Measurements from ENCODE around the gene CCR1. TPM values are rescaled to one million over a fixed set of nuclear protein-coding genes. Genes with fewer than 3 reads are reported as not detected.

The CCR1 gene
- total and polyA plus RNA-seq, 2 donors from 2014 or later: 7.4 to 13.8 TPM

DNA sequence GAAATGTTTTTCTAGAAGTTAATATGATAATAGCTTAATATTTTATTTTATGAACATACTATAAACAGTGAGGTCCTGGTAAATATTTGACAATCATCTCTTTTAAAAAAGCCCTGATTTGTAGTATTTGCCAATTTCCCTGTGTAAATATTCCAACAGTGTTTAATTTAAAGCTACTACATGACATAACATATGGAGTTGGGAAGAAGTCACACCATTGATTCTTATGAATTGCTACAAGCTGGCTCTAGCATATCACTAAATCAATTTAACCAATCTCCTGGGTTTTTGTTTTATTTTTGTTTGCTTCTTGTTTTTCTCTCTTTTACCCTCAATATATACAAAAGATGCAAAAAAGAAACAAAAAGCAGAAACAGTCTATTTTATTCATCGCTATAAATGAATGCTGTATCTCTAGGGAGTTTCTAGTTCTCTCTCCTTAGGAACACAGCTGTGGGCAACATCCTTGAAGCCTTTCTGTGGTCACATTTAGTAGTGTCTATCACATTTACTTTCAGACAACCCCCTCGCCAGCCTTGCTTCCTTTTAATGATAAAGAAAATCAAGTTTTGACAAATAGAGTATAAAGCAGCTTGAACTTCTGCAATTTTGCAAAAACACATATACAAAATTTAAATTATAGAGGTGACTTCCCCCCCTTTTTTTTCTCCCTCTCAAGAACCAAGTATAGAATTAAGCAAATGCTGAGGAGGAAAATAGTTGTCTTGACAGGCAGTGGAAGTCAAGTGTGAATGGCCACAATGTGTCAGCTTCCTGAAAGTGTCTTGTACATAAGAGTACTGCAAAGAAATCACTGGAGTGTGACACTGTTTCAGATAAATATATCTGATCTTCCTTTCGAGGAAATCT lies 21.4 kb downstream of the CCR1 start:
- no peaks in the 10 kb centered on the region for H3K9me3 ChIP-seq (ENCODE audit: control insufficient read depth in 2 of 3, insufficient read depth in 1 of 3, low read length in 3 of 3)
- H3K4me3 ChIP-seq (ENCODE audit: low read length in 3 of 3): no peak overlapping the region
- H3K36me3 ChIP-seq (ENCODE audit: control insufficient read depth in 2 of 3, insufficient read depth in 3 of 3, low read length in 3 of 3): no peaks in the 10 kb centered on the region
- DNase-seq (no peak), FAIRE-seq (no peak)
- H3K4me1 ChIP-seq (ENCODE audit: control insufficient read depth in 2 of 3, insufficient read depth in 2 of 3, low read depth in 1 of 3, low read length in 3 of 3): no peaks in the 10 kb centered on the region
- no peak overlapping the region for H3K9ac ChIP-seq (ENCODE audit: low read length in 3 of 3)
- H3K27me3 ChIP-seq (ENCODE audit: control insufficient read depth, insufficient read depth, low read length): no peaks in the 10 kb centered on the region
- TF ChIP-seq, protein P1, sequence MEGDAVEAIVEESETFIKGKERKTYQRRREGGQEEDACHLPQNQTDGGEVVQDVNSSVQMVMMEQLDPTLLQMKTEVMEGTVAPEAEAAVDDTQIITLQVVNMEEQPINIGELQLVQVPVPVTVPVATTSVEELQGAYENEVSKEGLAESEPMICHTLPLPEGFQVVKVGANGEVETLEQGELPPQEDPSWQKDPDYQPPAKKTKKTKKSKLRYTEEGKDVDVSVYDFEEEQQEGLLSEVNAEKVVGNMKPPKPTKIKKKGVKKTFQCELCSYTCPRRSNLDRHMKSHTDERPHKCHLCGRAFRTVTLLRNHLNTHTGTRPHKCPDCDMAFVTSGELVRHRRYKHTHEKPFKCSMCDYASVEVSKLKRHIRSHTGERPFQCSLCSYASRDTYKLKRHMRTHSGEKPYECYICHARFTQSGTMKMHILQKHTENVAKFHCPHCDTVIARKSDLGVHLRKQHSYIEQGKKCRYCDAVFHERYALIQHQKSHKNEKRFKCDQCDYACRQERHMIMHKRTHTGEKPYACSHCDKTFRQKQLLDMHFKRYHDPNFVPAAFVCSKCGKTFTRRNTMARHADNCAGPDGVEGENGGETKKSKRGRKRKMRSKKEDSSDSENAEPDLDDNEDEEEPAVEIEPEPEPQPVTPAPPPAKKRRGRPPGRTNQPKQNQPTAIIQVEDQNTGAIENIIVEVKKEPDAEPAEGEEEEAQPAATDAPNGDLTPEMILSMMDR (IDR thresholded peaks at IDR 0.05; ENCODE audit: borderline replicate concordance, extremely low read depth, insufficient read depth): no peak
- no peak overlapping the region for H3K27ac ChIP-seq (ENCODE audit: low read depth in 2 of 2, low read length in 2 of 2)
- intact Hi-C loops (cut with DNase I): no loop called here

DNA sequence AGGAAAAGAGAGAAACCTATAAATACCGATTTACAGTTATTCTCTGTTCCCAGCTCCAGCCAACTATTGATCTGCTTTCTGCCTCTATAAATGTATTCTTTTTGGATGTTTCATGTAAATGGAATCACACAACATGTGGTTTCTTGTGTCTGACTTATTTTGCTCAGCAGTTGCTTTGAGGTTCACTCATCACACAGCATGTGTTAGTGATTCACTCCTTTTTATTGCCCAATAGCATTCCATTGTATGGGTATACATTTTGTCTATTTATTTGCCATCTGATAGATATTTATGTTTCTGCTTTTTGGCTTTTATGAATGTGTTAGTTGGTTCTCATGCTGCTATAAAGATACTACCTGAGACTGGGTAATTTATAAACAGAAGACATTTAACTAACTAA lies 23.6 kb downstream of the CCR1 start:
- FAIRE-seq (no peak), DNase-seq (no peak)
- no peaks in the 10 kb centered on the region for H3K4me1 ChIP-seq (ENCODE audit: control insufficient read depth in 2 of 3, insufficient read depth in 2 of 3, low read depth in 1 of 3, low read length in 3 of 3)
- TF ChIP-seq, protein P1 (IDR thresholded peaks at IDR 0.05; ENCODE audit: borderline replicate concordance, extremely low read depth, insufficient read depth): no peak
- H3K9ac ChIP-seq (ENCODE audit: low read length in 3 of 3): no peak overlapping the region
- no peaks in the 10 kb centered on the region for H3K36me3 ChIP-seq (ENCODE audit: control insufficient read depth in 2 of 3, insufficient read depth in 3 of 3, low read length in 3 of 3)
- no peak overlapping the region for H3K4me3 ChIP-seq (ENCODE audit: low read length in 3 of 3)
- intact Hi-C loops (cut with DNase I): no loop called here
- no peaks in the 10 kb centered on the region for H3K9me3 ChIP-seq (ENCODE audit: control insufficient read depth in 2 of 3, insufficient read depth in 1 of 3, low read length in 3 of 3)
- H3K27me3 ChIP-seq (ENCODE audit: control insufficient read depth, insufficient read depth, low read length): no peaks in the 10 kb centered on the region
- no peak overlapping the region for H3K27ac ChIP-seq (ENCODE audit: low read depth in 2 of 2, low read length in 2 of 2)

DNA sequence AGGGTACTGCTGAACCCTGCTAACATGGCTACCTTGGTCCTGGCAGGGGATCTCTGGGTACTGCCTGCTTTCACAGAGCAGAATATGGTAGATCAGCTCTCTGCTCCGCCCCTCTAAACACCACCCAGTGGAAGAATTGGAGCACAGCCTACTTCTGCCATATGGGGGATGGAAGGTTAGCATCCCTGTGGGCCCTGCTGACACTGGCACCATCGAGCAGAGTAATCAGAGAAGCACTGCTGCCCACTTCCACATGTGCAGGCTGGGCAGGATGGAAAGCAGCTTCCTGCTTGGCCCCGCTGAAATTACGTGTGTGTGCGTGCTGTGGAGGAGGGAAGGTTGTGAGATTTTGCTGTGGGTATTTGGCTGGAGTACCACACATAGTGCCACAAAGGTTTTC lies 24.8 kb downstream of the CCR1 start:
- DNase-seq (no peak), FAIRE-seq (no peak)
- no peaks in the 10 kb centered on the region for H3K36me3 ChIP-seq (ENCODE audit: control insufficient read depth in 2 of 3, insufficient read depth in 3 of 3, low read length in 3 of 3)
- TF ChIP-seq, protein P1 (IDR thresholded peaks at IDR 0.05; ENCODE audit: borderline replicate concordance, extremely low read depth, insufficient read depth): no peak
- H3K9me3 ChIP-seq (ENCODE audit: control insufficient read depth in 2 of 3, insufficient read depth in 1 of 3, low read length in 3 of 3): no peaks in the 10 kb centered on the region
- intact Hi-C loops (cut with DNase I): no loop called here
- no peaks in the 10 kb centered on the region for H3K27me3 ChIP-seq (ENCODE audit: control insufficient read depth, insufficient read depth, low read length)
- H3K4me1 ChIP-seq (ENCODE audit: control insufficient read depth in 2 of 3, insufficient read depth in 2 of 3, low read depth in 1 of 3, low read length in 3 of 3): no peaks in the 10 kb centered on the region
- H3K27ac ChIP-seq (ENCODE audit: low read depth in 2 of 2, low read length in 2 of 2): no peak overlapping the region
- no peak overlapping the region for H3K9ac ChIP-seq (ENCODE audit: low read length in 3 of 3)
- no peak overlapping the region for H3K4me3 ChIP-seq (ENCODE audit: low read length in 3 of 3)
